SK-N-SH treated with all-trans-retinoic acid at 6 μM for 48 hours (cell line): Measurements from ENCODE around the gene ORC2.
"Not testable (repeated sequence)": the region's sequence is repeated elsewhere in the genome, so short reads cannot be mapped to it uniquely, and the experiment has no call there.

ENCODE experiments used
- ATAC-seq: fragments of 200-7000 bp; cut with Tn5 transposase; 3 replicates; pipeline ENCODE4 v1.9.1; 2020; ENCODE audit warnings: mild to moderate bottlenecking, moderate library complexity
- ARNTL ChIP-seq: fragments of 450-650 bp; formaldehyde crosslinking; IDR thresholded peaks from 2 replicates; pipeline ENCODE4 v1.5.0; 2020; ENCODE audit warnings: low read depth, mild to moderate bottlenecking, moderate library complexity, borderline replicate concordance
- BACH2 ChIP-seq: fragments of 250-450 bp; sonication (Bioruptor Pico); IDR thresholded peaks from 2 replicates; pipeline ENCODE4 v1.9.0; 2021; ENCODE audit warnings: mild to moderate bottlenecking, borderline replicate concordance
- CSDC2 ChIP-seq: fragments of 250-450 bp; sonication (Bioruptor Pico); IDR thresholded peaks from 2 replicates; pipeline ENCODE4 v1.5.0; 2020; ENCODE audit warnings: mild to moderate bottlenecking, moderate library complexity
- ESRRG ChIP-seq: fragments of 250-450 bp; sonication (Bioruptor Pico); IDR thresholded peaks from 2 replicates; pipeline ENCODE4 v1.6.1; 2021; ENCODE audit warnings: mild to moderate bottlenecking
- GLIS3 ChIP-seq: fragments of 250-450 bp; sonication (Bioruptor Pico); IDR thresholded peaks from 2 replicates; pipeline ENCODE4 v1.5.0; 2020; ENCODE audit warnings: mild to moderate bottlenecking, moderate library complexity
- ISL1 ChIP-seq: fragments of 250-450 bp; sonication (Bioruptor Pico); IDR thresholded peaks from 2 replicates; pipeline ENCODE4 v2.1.2; 2022; ENCODE audit warnings: mild to moderate bottlenecking, moderate library complexity
- OSR1 ChIP-seq: fragments of 250-450 bp; sonication (Bioruptor Pico); IDR thresholded peaks from 2 replicates; pipeline ENCODE4 v1.8.0; 2022; ENCODE audit warnings: moderate library complexity, mild to moderate bottlenecking, inconsistent platforms
- RARB ChIP-seq: fragments of 250-450 bp; sonication (Bioruptor Pico); IDR thresholded peaks from 2 replicates; pipeline ENCODE4 v1.8.0; 2021; ENCODE audit warnings: mild to moderate bottlenecking, moderate library complexity
- SNAI2 ChIP-seq: fragments of 250-450 bp; sonication (Bioruptor Pico); IDR thresholded peaks from 2 replicates; pipeline ENCODE4 v1.5.0; 2020; ENCODE audit warnings: mild to moderate bottlenecking, moderate library complexity
- TOX ChIP-seq: fragments of 250-450 bp; sonication (Bioruptor Pico); IDR thresholded peaks from 2 replicates; pipeline ENCODE4 v1.8.0; 2021; ENCODE audit warnings: mild to moderate bottlenecking, moderate library complexity, borderline replicate concordance
- TSHZ2 ChIP-seq: fragments of 250-450 bp; sonication (Bioruptor Pico); IDR thresholded peaks from 2 replicates; pipeline ENCODE4 v1.5.0; 2020; ENCODE audit warnings: mild to moderate bottlenecking, moderate library complexity
- ZC3H10 ChIP-seq: fragments of 250-450 bp; sonication (Bioruptor Pico); IDR thresholded peaks from 2 replicates; pipeline ENCODE4 v1.5.1; 2021; ENCODE audit warnings: mild to moderate bottlenecking, moderate library complexity
- ZFP30 ChIP-seq: fragments of 450-650 bp; formaldehyde crosslinking; IDR thresholded peaks from 2 replicates; pipeline ENCODE4 v1.5.0; 2022; ENCODE audit warnings: mild to moderate bottlenecking, moderate library complexity
- ZNF70 ChIP-seq: fragments of 450-650 bp; formaldehyde crosslinking; IDR thresholded peaks from 2 replicates; pipeline ENCODE4 v1.5.0; 2020; ENCODE audit warnings: mild to moderate bottlenecking, moderate library complexity
- ZNF8 ChIP-seq: fragments of 450-650 bp; formaldehyde crosslinking; IDR thresholded peaks from 2 replicates; pipeline ENCODE4 v1.5.0; 2020; ENCODE audit warnings: mild to moderate bottlenecking, moderate library complexity
- TF ChIP-seq, protein P1 (sequence below): fragments of 250-450 bp; sonication (Bioruptor Pico); IDR thresholded peaks from 2 replicates; pipeline ENCODE4 v1.8.0; 2020; ENCODE audit warnings: mild to moderate bottlenecking, moderate library complexity, borderline replicate concordance
- TF ChIP-seq, protein P2 (sequence below): fragments of 250-450 bp; sonication (Bioruptor Pico); IDR thresholded peaks from 2 replicates; pipeline ENCODE4 v1.8.0; 2021; ENCODE audit warnings: low read depth, mild to moderate bottlenecking, moderate library complexity, borderline replicate concordance
- TF ChIP-seq, protein P3 (sequence below): fragments of 250-450 bp; sonication (Bioruptor Pico); IDR thresholded peaks from 2 replicates; pipeline ENCODE4 v1.5.1; 2020; ENCODE audit warnings: low read depth, mild to moderate bottlenecking, moderate library complexity
- TF ChIP-seq, protein P4 (sequence below): fragments of 250-450 bp; sonication (Bioruptor Pico); IDR thresholded peaks from 2 replicates; pipeline ENCODE4 v1.5.1; 2021; ENCODE audit warnings: mild to moderate bottlenecking, moderate library complexity

ORC2 gene

DNA sequence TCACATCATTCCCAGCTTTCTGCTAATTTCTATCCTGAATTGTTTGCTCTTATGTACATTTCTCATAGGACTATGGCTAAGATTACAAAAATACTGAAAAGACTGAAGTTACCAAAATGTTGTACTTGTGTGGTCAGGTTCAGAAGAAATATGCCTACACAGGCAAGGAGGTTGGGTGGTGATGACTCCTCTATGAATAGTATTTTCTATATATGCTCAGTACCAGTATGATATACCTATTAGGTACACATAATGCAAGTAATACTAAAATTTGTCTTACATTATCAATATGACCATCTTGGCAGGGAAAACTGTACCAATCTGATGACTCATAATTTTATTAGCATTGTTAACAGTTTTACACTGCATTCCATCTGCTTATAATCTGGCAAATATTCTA, 12.2 kb upstream of the ORC2 start (continued):
- TF ChIP-seq, protein P1, sequence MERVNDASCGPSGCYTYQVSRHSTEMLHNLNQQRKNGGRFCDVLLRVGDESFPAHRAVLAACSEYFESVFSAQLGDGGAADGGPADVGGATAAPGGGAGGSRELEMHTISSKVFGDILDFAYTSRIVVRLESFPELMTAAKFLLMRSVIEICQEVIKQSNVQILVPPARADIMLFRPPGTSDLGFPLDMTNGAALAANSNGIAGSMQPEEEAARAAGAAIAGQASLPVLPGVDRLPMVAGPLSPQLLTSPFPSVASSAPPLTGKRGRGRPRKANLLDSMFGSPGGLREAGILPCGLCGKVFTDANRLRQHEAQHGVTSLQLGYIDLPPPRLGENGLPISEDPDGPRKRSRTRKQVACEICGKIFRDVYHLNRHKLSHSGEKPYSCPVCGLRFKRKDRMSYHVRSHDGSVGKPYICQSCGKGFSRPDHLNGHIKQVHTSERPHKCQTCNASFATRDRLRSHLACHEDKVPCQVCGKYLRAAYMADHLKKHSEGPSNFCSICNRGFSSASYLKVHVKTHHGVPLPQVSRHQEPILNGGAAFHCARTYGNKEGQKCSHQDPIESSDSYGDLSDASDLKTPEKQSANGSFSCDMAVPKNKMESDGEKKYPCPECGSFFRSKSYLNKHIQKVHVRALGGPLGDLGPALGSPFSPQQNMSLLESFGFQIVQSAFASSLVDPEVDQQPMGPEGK (CRISPR knock-in tag): no peak

DNA sequence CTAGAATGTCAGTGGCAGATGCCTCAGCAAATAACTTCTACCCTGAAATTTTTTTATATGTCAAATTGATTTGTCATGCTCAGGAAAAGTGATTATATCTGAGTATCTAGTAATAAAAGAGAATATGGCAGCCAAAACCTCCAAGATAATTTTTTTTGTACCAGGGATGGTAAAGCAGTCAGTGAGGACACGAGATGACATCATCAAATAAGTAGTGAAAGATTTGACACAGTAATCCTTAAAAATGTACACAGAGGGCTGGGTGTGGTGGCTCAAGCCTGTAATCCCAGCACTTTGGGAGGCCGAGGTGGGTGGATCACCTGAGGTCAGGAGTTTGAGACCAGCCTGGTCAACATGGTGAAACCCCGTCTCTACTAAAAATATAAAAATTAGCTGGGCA, 6.6 kb upstream of the ORC2 start:
- ATAC-seq: not testable (repeated sequence)

GRCh38 chr2:200968735-200969134, 5.3 kb upstream of the ORC2 start:
- no peak for ATAC-seq
- no peak for TF ChIP-seq RARB (CRISPR knock-in tag)
- TF ChIP-seq, protein P1 (CRISPR knock-in tag): no peak

- ATAC-seq: no peak
- TF ChIP-seq OSR1 (CRISPR knock-in tag) (no peak), BACH2 (CRISPR knock-in tag) (no peak), ISL1 (CRISPR knock-in tag) (no peak), GLIS3 (CRISPR knock-in tag) (no peak), ARNTL (CRISPR knock-in tag) (no peak), SNAI2 (CRISPR knock-in tag) (no peak), ESRRG (CRISPR knock-in tag) (no peak), CSDC2 (CRISPR knock-in tag) (no peak), ZNF70 (CRISPR knock-in tag) (no peak)
- TF ChIP-seq, protein P2, sequence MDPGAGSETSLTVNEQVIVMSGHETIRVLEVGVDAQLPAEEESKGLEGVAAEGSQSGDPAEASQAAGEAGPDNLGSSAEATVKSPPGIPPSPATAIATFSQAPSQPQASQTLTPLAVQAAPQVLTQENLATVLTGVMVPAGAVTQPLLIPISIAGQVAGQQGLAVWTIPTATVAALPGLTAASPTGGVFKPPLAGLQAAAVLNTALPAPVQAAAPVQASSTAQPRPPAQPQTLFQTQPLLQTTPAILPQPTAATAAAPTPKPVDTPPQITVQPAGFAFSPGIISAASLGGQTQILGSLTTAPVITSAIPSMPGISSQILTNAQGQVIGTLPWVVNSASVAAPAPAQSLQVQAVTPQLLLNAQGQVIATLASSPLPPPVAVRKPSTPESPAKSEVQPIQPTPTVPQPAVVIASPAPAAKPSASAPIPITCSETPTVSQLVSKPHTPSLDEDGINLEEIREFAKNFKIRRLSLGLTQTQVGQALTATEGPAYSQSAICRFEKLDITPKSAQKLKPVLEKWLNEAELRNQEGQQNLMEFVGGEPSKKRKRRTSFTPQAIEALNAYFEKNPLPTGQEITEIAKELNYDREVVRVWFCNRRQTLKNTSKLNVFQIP (CRISPR knock-in tag): no peak
These were observed 4.7 kb upstream of the ORC2 start for GRCh38 chr2:200968162-200968561.

DNA sequence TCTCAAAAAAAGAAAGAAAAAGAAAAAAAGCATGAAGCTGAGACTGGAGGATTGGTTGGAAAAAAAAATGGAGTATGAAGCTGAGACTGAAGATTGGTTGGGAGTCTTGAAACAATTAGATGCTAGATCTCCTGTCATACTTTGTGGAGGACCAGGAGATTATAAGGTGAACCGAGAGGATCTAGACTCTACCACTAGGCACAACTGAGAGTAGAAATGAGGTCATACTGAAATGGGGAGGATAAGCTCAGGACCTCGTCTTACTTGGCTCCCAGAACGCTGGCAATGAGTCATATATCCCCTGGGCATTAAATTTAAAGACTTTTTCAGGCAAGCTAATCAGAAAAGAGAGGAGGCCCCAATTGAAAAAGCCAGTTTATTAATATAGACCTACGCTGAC, 3.3 kb upstream of the ORC2 start:
- ATAC-seq: no peak
- TF ChIP-seq ZNF70 (CRISPR knock-in tag) (no peak), OSR1 (CRISPR knock-in tag) (no peak), BACH2 (CRISPR knock-in tag) (no peak), SNAI2 (CRISPR knock-in tag) (no peak), TOX (CRISPR knock-in tag) (no peak), ZC3H10 (no peak), ZNF8 (no peak), ZFP30 (CRISPR knock-in tag) (no peak), ISL1 (CRISPR knock-in tag) (no peak), ESRRG (CRISPR knock-in tag) (no peak), ARNTL (CRISPR knock-in tag) (no peak), GLIS3 (CRISPR knock-in tag) (no peak), TSHZ2 (CRISPR knock-in tag) (no peak), CSDC2 (CRISPR knock-in tag) (no peak)
- TF ChIP-seq, protein P2 (CRISPR knock-in tag): no peak
- TF ChIP-seq, protein P3, sequence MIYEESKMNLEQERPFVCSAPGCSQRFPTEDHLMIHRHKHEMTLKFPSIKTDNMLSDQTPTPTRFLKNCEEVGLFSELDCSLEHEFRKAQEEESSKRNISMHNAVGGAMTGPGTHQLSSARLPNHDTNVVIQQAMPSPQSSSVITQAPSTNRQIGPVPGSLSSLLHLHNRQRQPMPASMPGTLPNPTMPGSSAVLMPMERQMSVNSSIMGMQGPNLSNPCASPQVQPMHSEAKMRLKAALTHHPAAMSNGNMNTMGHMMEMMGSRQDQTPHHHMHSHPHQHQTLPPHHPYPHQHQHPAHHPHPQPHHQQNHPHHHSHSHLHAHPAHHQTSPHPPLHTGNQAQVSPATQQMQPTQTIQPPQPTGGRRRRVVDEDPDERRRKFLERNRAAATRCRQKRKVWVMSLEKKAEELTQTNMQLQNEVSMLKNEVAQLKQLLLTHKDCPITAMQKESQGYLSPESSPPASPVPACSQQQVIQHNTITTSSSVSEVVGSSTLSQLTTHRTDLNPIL (CRISPR knock-in tag): no peak
- TF ChIP-seq, protein P4, sequence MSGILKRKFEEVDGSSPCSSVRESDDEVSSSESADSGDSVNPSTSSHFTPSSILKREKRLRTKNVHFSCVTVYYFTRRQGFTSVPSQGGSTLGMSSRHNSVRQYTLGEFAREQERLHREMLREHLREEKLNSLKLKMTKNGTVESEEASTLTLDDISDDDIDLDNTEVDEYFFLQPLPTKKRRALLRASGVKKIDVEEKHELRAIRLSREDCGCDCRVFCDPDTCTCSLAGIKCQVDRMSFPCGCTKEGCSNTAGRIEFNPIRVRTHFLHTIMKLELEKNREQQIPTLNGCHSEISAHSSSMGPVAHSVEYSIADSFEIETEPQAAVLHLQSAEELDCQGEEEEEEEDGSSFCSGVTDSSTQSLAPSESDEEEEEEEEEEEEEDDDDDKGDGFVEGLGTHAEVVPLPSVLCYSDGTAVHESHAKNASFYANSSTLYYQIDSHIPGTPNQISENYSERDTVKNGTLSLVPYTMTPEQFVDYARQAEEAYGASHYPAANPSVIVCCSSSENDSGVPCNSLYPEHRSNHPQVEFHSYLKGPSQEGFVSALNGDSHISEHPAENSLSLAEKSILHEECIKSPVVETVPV (CRISPR knock-in tag): no peak
- TF ChIP-seq, protein P1 (CRISPR knock-in tag): no peak
